ENCODE results near the gene GCC2. TPM values are rescaled to one million over a fixed set of nuclear protein-coding genes. Genes with fewer than 3 reads are reported as not detected.
"Not testable (repeated sequence)": the region's sequence is repeated elsewhere in the genome, so short reads cannot be mapped to it uniquely, and the experiment has no call there.

The GCC2 gene
- total RNA-seq, 1 donor from 2014 or later: 34.3 TPM

DNA sequence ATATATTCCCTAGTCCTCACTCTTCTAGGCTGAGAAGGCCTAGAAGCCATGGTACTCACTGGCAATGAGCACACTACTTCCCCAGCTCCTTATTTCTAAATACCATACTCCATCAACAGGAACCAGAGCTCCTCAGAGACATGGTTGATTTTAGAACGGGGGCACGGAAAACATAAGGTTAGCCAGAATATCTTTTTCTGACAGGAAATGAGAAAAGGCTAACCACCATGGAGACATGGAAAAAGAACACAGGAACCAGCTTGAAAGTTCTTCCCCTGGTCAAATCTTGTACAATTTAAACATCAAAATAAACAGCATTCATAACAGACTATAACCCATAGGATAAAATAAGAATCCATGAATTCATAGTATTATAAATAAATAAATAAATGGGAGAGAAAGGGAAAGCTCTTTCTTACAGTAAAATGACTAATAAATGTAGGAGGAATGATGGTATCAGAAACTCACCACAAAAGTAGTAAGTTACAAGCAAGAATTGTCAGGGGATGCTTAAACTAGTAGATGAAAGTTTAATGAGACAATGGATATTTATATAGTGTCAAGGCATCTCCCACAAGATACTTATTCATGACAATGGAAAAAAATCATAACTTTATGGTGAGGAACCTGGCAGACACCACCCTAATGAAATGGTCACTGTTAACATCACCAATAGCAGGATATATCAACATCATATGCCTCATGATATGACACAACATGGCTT is 20.6 kb upstream of the GCC2 start:
- H3K4me1 Mint-ChIP-seq (ENCODE audit: unreplicated experiment): no peaks in the 10 kb centered on the region
- TF ChIP-seq, protein P1, sequence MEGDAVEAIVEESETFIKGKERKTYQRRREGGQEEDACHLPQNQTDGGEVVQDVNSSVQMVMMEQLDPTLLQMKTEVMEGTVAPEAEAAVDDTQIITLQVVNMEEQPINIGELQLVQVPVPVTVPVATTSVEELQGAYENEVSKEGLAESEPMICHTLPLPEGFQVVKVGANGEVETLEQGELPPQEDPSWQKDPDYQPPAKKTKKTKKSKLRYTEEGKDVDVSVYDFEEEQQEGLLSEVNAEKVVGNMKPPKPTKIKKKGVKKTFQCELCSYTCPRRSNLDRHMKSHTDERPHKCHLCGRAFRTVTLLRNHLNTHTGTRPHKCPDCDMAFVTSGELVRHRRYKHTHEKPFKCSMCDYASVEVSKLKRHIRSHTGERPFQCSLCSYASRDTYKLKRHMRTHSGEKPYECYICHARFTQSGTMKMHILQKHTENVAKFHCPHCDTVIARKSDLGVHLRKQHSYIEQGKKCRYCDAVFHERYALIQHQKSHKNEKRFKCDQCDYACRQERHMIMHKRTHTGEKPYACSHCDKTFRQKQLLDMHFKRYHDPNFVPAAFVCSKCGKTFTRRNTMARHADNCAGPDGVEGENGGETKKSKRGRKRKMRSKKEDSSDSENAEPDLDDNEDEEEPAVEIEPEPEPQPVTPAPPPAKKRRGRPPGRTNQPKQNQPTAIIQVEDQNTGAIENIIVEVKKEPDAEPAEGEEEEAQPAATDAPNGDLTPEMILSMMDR (IDR thresholded peaks at IDR 0.05): no peak
- H3K36me3 Mint-ChIP-seq (ENCODE audit: unreplicated experiment): peaks cover 6% of the 10 kb centered on the region
- H3K27me3 Mint-ChIP-seq (ENCODE audit: unreplicated experiment): peaks cover 30% of the 10 kb centered on the region
- no peak for DNase-seq (ENCODE audit: extremely low spot score, unreplicated experiment)
- H3K4me3 Mint-ChIP-seq (ENCODE audit: unreplicated experiment): no peak overlapping the region
- peaks cover 11% of the 10 kb centered on the region for H3K9me3 Mint-ChIP-seq (ENCODE audit: unreplicated experiment)
- no peak overlapping the region for H3K27ac Mint-ChIP-seq (ENCODE audit: unreplicated experiment)

DNA sequence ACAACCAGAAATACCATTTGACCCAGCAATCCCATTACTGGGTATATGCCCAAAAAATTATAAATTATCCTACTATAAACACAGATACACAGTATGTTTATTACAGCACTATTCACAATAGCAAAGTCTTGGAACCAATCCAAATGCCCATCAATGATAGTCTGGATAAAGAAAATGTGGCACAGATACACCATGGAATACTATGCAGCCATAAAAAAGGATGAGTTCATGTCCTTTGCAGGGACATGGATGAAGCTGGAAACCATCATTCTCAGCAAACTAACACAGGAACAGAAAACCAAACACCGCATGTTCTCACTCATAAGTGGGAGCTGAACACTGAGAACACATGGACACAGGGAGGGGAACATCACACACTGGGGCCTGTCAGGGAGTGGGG is 13.4 kb upstream of the GCC2 start:
- H3K9me3 Mint-ChIP-seq (ENCODE audit: unreplicated experiment): peaks cover 16% of the 10 kb centered on the region
- H3K27me3 Mint-ChIP-seq (ENCODE audit: unreplicated experiment): peaks cover 36% of the 10 kb centered on the region
- DNase-seq (ENCODE audit: extremely low spot score, unreplicated experiment); H3K27ac Mint-ChIP-seq (ENCODE audit: unreplicated experiment); H3K4me3 Mint-ChIP-seq (ENCODE audit: unreplicated experiment); H3K4me1 Mint-ChIP-seq (ENCODE audit: unreplicated experiment); H3K36me3 Mint-ChIP-seq (ENCODE audit: unreplicated experiment): not testable (repeated sequence)

DNA sequence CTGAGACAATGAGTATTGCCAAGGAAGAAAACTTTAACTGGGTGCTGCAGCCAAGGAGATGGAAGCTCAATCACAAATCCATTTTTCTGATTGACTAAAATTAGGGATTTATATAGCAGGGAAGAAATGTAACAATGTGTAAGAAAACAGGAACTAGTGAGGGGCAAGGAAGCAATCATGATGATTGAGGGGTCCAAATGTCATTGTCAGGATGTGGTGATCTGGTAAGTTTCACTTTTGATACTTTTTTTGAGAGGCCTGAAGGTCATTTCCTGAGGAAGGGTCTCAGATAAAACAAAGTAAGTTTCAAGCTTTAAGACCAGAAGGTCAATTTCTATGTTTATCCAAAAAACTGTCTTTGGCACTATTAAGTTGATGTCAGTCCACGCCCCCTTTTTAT is 12.0 kb upstream of the GCC2 start:
- no peak for DNase-seq (ENCODE audit: extremely low spot score, unreplicated experiment)
- peaks cover 2% of the 10 kb centered on the region for H3K36me3 Mint-ChIP-seq (ENCODE audit: unreplicated experiment)
- H3K9me3 Mint-ChIP-seq (ENCODE audit: unreplicated experiment): peaks cover 7% of the 10 kb centered on the region
- no peaks in the 10 kb centered on the region for H3K4me1 Mint-ChIP-seq (ENCODE audit: unreplicated experiment)
- H3K27me3 Mint-ChIP-seq (ENCODE audit: unreplicated experiment): peaks cover 24% of the 10 kb centered on the region
- H3K27ac Mint-ChIP-seq (ENCODE audit: unreplicated experiment): no peak overlapping the region
- TF ChIP-seq, protein P1 (IDR thresholded peaks at IDR 0.05): no peak
- H3K4me3 Mint-ChIP-seq (ENCODE audit: unreplicated experiment): no peak overlapping the region

DNA sequence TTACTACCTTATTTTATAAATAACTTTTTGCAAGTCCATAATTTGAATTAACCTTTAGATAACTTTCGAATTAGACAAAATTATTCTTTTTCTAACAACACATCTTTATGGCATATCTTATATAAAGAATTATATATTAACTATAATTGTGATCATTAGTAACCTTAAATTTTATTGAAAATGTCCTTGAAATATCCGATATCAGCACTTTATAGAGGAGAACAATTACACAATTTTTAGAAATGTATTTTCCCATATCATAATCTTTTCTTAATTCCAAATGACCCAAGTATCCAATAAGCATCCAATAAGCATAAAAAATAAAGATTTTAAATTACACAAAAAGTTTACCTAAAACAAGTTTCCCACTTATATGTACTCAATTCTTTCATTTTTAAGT is 7.3 kb upstream of the GCC2 start:
- peaks cover 6% of the 10 kb centered on the region for H3K27me3 Mint-ChIP-seq (ENCODE audit: unreplicated experiment)
- H3K9me3 Mint-ChIP-seq (ENCODE audit: unreplicated experiment): no peaks in the 10 kb centered on the region
- H3K27ac Mint-ChIP-seq (ENCODE audit: unreplicated experiment): no peak overlapping the region
- no peak overlapping the region for H3K4me3 Mint-ChIP-seq (ENCODE audit: unreplicated experiment)
- no peak for DNase-seq (ENCODE audit: extremely low spot score, unreplicated experiment)
- TF ChIP-seq, protein P1 (IDR thresholded peaks at IDR 0.05): no peak
- no peaks in the 10 kb centered on the region for H3K4me1 Mint-ChIP-seq (ENCODE audit: unreplicated experiment)
- peaks cover 2% of the 10 kb centered on the region for H3K36me3 Mint-ChIP-seq (ENCODE audit: unreplicated experiment)

DNA sequence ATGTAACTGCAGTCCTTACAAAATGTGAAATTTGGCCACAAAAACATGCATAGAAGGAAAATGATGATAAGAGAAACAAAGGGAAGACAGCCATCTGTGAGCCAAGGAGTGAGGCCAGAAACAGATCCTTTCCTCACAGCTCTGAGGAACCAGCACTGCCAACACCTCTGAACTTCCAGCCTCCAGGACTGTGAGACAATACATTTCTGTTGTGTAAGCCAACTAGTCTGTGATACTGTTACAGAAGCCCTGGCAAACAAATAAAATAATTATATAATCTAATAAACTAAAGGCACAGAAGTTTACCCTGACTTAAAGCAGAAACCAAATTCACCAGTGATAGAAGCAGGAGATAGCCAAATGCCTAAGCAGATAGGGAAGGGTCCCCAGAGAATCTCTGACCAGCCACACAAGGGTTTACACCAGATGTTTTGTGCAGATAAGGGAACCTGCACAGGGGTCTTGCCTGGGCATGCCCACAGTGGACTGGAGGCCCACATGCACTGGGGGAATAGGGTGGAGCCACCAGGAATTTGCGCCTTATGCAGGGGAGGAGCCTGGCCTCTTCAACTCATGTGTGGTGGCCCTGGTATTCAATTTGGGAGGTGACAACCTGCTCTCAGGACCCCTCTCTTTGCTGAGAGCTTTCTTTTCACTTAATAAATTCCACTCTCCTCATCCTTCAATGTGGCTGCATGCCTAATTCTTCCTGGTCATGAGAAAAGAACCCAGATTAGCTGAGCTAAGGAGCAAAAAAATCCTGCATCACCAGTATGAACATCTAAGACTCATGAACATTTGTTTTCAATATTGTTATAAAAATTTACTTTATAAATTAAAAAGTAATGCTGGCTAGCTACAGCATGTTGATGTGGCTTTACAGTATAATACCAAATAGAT is 3.8 kb upstream of the GCC2 start:
- TF ChIP-seq, protein P1 (IDR thresholded peaks at IDR 0.05): no peak
- H3K27ac Mint-ChIP-seq (ENCODE audit: unreplicated experiment): no peak overlapping the region
- H3K36me3 Mint-ChIP-seq (ENCODE audit: unreplicated experiment): no peaks in the 10 kb centered on the region
- peaks cover 13% of the 10 kb centered on the region for H3K4me1 Mint-ChIP-seq (ENCODE audit: unreplicated experiment)
- peaks cover 2% of the 10 kb centered on the region for H3K27me3 Mint-ChIP-seq (ENCODE audit: unreplicated experiment)
- no peaks in the 10 kb centered on the region for H3K9me3 Mint-ChIP-seq (ENCODE audit: unreplicated experiment)
- DNase-seq (ENCODE audit: extremely low spot score, unreplicated experiment): no peak
- H3K4me3 Mint-ChIP-seq (ENCODE audit: unreplicated experiment): no peak overlapping the region
